Activated CD8-positive, alpha-beta memory T cell treated with anti-CD3 and anti-CD28 coated beads, Interleukin-2, amount 50 U/mL, for 48 hours (primary cell): ENCODE results near the gene SDR39U1.

Source experiments
- DNase-seq: peaks from one replicate; pipeline ENCODE4 v3.0.0-alpha.2; 2020

SDR39U1 gene

DNA sequence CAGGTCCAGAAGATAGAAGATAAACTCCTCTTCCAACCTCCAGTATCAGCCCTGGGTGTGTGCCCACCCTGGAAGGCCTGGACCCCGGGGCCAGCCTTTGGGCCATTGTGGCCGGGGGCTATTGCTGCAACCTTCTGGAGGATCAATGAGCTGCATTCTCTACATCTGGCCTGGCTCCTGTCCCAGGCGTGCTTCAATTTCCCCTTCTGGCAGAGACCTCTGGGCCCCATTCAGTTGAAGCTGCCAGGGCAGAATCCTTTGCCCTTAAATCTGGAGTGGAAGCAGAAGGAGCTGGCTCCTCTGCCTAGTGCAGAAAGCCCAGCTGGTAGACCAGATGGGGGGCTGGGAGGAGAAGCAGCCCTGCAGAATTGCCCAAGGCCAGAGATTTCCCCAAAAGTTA is 33.8 kb downstream of the SDR39U1 start:
- DNase-seq = peak; percentile 32

- no peak for DNase-seq
These were observed 34.8 kb downstream of the SDR39U1 start for GRCh38 chr14:24407608-24408325.

DNA sequence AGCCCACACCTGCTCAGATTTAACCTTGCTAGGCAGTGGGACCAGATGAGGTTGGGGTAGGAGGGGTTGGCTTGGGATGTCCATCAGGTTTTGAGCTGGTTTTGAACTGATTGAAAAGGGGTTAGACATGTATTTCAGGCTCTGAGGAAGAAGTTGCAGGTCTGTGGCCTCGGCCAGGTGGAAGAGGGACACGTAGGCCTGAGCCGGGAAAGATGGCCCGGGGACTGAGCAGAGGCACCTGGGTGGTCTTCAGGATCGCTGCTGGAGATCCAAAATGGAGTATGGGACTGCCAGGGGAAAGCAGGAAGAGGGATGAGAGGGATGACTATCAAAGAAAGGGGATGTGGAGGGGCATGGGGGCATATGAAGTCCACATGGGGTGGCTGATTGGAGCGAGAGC is 36.2 kb downstream of the SDR39U1 start:
- no peak for DNase-seq

- DNase-seq = no peak
These were observed 37.8 kb downstream of the SDR39U1 start for GRCh38 chr14:24404814-24405213.

DNA sequence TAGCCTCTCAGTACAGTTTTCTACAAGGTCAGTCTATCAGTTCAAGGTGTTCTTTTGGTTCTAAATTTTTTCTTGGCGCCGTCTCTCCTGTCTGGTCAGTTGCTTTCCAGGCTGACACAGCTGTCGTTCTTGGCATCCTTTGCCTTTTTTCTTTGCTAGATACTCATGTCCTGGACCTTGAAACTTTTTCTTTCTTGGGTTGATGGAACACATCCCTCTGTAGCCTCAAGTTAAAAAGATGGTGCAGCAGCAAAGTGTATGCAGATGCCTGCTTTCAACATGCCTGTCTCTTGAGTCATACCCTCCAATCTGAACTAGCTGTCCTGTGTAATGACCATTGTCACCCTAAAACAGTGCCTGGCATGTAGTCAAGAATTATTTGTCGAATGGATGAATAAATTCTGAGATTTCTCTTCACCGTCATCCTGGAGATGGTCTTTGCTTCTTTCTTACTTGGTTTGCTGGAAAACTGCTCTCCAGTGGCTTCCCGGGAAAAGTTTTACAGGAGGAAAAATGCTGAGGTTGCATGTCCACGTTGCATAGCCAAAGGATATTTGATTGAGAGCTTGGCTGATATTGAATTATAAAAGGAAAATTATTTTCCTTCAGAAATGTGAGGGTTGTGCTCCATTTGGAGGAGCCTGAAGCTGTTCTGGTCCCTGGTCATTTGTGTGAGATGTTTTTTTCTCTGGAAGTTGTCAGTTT is 39.1 kb downstream of the SDR39U1 start:
- DNase-seq = no peak

- no peak for DNase-seq
These were observed 40.5 kb downstream of the SDR39U1 start for GRCh38 chr14:24401810-24402702.

DNA sequence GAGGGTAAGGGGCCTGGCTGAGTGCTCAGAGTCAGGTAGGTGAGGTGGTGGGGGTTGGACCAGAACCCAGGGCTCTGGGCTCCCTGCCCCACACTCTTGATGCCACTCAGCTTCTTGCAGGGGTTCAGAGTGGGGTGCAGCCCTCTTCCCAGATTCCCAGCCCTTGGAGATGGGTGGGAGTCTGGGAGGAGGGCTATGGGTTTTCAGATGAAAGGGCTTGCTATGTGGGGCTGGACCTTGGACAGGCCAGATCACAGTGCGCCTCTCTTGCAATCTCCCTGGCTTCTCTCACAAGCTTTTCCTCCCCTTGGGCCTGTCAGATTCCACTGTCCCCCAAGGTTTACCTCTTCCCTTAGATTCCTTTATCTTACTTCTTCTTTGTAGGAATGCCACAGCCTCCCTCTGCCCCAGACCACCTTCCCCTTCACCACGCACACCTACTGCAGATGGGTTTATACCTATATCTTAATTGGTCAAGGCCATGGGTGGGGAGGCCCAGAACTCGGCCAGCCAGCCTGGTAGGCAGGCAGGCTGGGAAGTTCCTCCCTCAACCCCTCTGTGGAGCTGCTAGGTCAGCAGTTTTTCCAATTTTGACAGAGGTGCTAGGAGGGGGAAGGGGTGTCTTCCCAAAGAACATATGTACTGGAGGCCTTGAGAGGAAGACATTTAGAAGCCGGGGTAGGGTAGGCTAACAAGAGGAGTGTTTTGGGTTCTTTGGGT is 42.4 kb downstream of the SDR39U1 start:
- DNase-seq = no peak

GRCh38 chr14:24399447-24399822 is 43.1 kb downstream of the SDR39U1 start:
- DNase-seq = no peak

DNA sequence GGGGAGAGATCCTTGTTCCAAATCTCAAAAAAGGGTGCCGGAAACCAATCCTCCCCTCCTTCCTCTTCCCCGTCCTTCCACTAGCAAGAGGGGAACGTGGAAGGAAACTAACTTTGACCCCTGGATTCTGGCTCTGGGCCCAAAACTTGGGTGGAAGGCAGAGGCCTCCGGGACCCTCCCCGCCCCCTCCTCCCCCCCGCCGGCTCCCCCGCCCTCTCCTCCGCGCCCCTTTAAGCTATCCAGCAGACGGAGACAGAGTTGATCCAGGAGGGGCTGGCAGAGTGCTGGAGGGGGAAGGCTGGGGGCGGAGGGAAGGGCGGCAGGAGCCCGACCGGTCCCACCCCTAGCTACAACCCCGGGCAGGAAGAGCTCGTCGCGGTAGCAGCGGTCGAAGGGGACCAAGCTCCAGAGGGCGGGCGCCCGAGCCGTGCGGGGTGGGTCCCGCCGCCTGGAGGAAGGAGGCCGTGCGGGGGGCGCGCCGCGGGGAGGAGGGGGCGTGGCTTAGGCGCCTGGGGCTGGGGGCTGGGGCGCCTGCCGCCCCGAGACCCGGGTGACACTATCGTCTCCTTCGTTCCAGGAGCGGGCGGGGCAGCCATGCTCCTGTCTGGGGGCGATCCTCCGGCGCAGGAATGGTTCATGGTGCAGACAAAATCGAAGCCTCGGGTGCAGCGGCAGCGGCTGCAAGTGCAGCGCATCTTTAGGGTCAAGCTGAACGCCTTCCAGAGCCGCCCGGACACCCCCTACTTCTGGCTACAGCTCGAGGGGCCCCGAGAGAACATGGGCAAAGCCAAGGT is 43.7 kb downstream of the SDR39U1 start, which contains the start of gene NYNRIN:
Gene NYNRIN, plus strand, starts transcription at position 351 of the 794 bp plus-strand sequence. Its CDS starts 244 bp downstream, at position 595.
- DNase-seq = no peak

DNA sequence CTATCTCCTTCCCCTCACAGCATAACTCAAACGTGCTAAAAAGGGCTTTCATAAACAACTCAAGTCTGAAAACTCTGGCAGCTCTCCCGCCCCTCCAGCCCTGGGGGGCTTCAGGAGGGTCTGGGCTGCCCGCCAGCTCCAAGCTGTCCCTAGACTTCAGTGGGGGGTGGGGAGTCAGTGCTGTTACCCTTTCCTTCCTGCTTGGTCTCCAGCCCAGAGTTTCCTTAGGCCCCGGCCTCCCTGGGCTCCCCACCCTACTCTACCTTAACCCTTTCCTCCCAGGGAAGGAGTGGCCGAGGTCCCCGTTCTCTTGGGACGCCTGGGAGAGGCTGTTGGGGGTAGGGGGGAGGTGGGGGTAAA is 44.3 kb downstream of the SDR39U1 start:
- no peak for DNase-seq

DNA sequence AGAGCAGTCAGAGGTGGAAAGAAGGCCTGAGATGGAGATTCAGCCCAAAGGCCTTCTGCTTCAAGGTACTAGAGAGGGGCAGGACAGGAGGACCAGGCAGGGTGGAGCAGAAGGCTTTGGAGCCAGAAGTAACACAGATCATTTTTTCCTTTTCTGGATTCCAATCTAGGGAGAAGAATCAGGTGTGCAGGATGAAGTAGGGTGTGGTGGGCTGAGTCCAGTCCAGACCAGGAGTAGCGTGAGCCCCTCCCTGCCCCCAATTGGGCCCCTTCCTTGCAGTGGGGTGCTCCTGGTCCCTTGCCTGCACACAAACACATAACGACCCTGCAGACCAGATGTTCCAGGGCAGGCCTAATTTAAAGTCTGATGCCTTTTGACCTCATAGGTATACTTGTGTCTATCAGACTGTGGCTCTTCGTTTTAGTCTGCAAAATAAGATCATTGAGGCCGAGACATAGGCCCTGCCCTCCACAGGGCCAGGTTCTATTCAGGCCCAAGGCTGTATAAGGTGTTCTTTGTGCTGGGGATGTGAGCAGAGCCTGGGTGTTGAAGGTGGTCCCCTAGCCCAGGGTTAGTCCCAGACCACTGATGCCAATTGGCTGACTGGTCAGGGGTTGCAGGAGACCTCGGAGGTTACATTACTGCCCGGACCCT is 44.8 kb downstream of the SDR39U1 start:
- DNase-seq = no peak

DNA sequence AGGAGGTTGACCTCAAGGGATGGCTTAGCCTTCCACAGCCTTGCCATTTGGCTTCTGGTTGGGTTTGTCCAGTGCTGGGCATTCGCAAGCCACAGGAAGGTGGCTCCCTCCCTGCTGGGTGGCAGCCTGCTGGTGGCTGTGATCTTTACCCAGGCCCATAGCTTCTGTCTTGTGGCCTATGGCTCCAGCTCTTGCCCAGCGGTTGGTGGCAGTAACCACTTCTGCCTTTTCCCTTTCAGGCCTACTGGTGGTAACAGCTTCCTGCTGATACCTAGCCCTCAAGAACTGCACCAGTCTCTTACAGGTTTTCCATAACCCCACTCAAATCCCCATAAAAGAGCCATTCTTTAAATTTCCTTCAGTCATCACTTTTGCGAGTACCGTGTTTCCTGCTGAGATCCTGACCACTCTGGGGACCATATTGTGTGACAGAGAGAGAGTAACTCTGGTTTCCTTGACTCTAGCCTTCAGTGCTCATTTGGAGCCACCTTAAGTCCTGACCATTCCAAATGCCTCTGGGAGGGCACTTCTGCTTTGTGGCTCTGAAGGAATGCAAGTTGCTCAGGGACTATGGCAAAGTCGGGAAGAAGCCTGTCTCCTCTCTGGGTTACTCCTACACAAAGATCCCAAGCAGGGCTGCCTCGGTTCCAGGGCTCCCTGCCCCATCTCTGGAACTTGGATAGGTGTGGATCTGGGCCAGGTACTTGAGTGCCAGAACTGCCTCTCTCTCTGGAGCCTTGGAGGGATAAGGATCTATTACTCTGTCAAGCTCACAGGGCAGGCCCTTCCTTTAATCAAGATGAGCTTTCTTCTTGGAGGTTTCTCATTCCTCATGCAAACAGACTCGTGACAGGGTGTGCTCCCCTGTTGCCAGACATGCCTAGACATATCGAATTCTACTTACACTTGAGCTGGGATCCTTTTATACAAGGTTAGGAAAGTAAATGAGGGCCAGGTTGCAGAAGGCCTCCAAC is 46.7 kb downstream of the SDR39U1 start:
- no peak for DNase-seq

DNA sequence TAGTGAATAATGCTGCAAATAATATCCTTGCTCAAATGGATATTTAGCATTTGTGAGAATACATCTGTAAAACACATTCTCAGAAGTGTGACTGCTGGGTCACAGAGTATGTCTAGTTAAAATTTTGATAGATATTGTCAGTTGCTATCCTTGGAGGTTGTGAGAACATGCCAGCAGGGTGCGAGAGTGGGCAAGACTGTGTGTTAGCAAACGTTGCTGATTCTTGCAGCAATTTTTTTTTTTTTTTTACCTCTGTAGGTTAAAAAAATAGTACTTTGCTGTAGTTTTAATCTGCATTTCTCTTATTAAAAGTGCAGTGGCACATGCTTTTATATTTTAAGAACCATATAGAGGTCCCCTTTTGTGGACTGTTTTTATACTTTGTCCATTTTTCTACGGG is 48.3 kb downstream of the SDR39U1 start:
- no peak for DNase-seq

DNA sequence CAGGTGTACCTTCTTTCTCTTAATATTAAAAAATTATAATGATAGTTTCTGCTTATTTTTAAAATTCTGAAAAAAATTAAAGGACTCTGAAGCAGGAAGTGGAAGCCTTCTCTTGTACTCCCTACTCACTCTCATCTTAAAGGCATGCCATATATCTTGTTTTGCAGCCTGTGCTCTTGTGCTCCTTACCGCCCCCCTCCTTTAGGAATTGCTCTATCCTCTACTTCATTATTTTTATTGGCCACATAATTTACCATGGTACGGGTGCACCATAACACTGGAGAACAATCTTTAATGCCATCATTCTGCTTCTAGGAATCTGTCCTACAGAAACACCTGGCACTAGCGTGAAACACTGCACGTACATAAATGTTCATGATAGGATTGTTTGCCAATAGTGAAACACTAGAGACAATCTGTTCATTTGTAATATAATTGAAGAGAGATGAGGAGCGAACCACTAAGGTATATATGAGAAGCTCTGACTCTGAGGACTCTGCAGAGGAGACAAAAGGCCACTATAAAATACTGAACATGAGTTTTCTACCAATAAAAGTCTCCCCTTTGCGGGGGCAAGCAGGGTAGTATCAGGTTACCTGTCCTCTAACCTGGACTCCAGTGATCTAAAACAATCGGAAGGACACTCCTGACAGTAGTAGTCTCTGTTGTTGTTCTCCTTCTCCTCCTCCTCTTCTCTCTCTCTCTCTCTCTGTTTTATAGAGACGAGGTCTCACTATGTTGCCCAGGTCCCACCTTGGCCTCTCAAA is 50.1 kb downstream of the SDR39U1 start:
- no peak for DNase-seq

GRCh38 chr14:24390701-24391468 is 51.7 kb downstream of the SDR39U1 start:
- DNase-seq = no peak
